CD4-positive, alpha-beta T cell treated with Interleukin-2 at 100 ng/mL for 4 hours (primary cell): ENCODE results near the gene GLS.

Experiments used
- DNase-seq: peaks from one replicate; pipeline ENCODE4 v3.0.0-alpha.2; 2020; ENCODE audit warnings: low spot score

The GLS gene

DNA sequence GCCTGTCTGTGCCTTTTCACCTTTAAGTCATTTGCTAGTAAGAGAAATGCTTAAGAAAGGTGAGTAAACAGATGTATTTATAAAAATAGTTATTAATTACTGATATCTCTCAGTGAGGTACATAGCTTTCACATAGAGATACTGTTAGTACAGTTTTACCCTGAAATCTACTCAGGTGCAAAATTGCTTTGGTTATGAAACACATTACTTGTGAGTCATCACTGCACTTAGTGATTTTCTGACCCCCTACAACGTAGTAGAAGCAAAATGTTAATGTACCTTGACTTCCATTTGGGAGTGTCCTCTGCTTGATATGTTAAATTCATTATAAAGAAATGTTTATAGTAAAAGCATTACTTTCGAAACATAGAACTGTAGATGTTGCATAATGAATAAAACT is 6.5 kb downstream of the GLS start:
- DNase-seq = peak; percentile 30

- DNase-seq = no peak
Measured at GRCh38 chr2:190888449-190888848, 7.8 kb downstream of the GLS start.

GRCh38 chr2:190889175-190889943 is 8.7 kb downstream of the GLS start:
- no peak for DNase-seq

- DNase-seq = no peak
Measured at GRCh38 chr2:190891372-190891771, 10.8 kb downstream of the GLS start.

- no peak for DNase-seq
Measured at GRCh38 chr2:190891889-190892288, 11.3 kb downstream of the GLS start.

GRCh38 chr2:190893157-190893556 is 12.5 kb downstream of the GLS start:
- DNase-seq = no peak

GRCh38 chr2:190896477-190896876 is 15.9 kb downstream of the GLS start:
- DNase-seq = no peak

- DNase-seq = no peak
Measured at GRCh38 chr2:190903693-190904450, 23.3 kb downstream of the GLS start.

GRCh38 chr2:190904640-190905261 is 24.1 kb downstream of the GLS start:
- no peak for DNase-seq

- no peak for DNase-seq
Measured at GRCh38 chr2:190908532-190908931, 27.9 kb downstream of the GLS start.

- DNase-seq = no peak
Measured at GRCh38 chr2:190909680-190910079, 29.1 kb downstream of the GLS start.

- DNase-seq = no peak
Measured at GRCh38 chr2:190910341-190911136, 29.9 kb downstream of the GLS start.

DNA sequence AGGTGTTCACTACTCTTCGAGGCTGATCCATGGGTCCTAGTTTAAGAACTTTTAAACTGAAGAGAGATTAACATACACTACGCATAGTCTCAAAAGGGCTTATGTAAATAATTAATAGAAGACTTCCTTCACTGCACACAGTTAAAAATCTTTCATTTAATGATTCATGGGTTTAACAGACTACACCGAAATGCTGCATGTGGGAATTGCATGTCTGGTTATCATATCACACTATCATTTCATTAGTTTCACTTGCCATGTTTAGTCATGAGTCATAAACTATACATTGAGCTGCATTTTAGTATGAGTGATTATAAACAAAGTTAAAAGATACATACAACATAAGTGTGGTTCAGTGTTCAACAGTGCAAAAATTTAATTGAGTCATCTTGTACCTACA is 31.2 kb downstream of the GLS start:
- peak; percentile 44 for DNase-seq

GRCh38 chr2:190912726-190913125 is 32.1 kb downstream of the GLS start:
- DNase-seq = no peak

DNA sequence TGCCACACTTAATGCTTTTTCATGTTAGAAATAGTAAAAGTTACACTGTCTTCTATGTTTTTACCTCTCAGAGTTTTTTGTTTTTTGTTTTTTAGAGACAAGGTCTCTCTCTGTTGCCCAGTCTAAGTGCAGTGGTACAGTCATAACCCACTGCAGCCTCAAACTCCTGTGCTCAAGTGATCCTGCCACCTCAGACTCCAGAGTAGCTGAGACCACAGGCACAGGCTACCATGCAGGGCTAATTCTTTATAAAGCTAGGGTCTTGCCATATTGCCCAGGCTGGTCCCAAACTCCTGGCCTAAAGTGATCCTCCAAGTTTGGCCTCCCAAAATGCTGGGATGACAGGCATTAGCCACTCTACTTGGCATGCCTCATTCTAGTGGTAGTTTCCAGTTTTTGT is 33.1 kb downstream of the GLS start:
- DNase-seq = no peak

DNA sequence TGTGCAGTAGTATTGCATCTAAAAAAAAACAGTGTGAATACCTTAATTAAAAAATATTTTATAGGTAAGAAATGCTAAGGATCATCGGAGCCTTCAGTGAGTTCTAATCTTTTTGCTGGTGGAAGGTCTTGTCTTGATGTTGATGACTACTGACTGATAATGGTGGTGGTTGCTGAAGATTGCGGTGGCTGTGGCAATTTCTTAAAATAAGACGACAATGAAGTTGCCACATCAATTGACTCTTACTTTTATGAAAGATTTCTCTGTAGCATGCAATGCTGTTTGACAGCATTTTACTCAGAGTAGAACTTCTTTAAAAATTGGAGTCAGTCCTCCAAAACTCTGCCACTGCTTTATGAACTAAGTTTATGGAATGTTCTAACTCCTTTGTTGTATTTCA is 36.2 kb downstream of the GLS start:
- peak; percentile 2 for DNase-seq

DNA sequence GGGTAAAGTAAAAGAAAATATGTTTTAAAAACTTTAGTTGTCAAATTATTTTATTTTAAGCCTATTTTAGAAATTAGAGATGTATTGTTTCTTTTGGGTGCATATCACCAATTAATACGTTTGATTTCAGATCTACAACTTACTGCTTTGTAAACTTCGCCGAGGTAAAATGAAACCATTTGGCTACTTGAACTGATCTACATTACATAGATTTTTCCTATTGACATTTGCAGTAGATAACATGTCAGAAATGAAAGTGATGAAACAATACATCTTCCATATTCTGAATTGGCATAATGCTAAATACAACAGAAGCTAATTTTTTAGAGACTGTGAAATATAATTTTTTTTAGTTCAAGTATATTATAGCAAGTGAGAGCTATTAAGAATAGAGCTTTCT is 39.5 kb downstream of the GLS start:
- DNase-seq = no peak

- DNase-seq = no peak
Measured at GRCh38 chr2:190922376-190922775, 41.8 kb downstream of the GLS start.

DNA sequence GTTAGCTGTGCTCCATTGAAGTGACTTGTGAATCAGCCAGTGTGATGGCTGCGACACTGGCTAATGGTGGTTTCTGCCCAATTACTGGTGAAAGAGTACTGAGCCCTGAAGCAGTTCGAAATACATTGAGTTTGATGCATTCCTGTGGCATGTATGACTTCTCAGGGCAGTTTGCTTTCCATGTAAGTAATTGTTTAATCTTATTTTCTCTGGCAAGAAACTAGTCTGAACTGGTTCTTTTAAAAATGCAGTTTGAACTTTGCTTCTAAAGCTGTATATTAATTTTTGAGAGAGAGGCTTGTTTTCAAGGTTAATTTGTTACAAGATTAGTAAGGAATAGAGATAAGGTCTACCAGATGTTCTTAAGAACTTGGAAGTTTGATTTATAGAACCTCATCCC is 46.7 kb downstream of the GLS start:
- no peak for DNase-seq

- DNase-seq = no peak
Measured at GRCh38 chr2:190929919-190930318, 49.3 kb downstream of the GLS start.

GRCh38 chr2:190930411-190930810 is 49.8 kb downstream of the GLS start:
- DNase-seq = no peak

- no peak for DNase-seq
Measured at GRCh38 chr2:190932514-190932913, 51.9 kb downstream of the GLS start.
